HG03280 (cell line): ENCODE measurements around the gene MICAL2.
A peak's percentile ranks its signal among the peaks of the same experiment; 100 is the strongest.

Source experiments
- ATAC-seq: cut with Tn5 transposase; IDR thresholded peaks from one replicate; pipeline ENCODE4 v1.9.1; 2021; ENCODE audit warnings: mild to moderate bottlenecking, moderate library complexity; ENCODE audit not compliant: unreplicated experiment

Gene MICAL2

DNA sequence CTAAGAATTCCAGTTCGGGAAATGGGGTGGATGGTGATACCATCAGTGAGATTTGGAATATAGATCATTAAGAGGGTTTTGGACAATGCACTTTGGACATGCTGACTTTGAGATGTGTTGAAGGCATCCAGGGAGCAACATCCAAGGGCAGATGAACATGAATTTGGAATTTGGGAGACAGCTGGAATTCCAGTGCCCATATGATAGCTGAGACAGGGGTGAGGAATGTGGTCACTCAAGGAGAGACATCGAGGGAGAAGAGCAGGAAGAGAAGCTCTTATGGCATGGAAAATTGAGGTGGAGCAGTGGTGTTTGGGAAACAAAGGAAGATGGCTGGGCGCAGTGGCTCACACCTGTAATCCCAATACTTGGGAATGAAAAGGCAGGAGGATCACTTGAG lies 11.8 kb upstream of the MICAL2 start:
- ATAC-seq: no peak

- no peak for ATAC-seq
Measured at GRCh38 chr11:12099132-12099873, 11.1 kb upstream of the MICAL2 start.

DNA sequence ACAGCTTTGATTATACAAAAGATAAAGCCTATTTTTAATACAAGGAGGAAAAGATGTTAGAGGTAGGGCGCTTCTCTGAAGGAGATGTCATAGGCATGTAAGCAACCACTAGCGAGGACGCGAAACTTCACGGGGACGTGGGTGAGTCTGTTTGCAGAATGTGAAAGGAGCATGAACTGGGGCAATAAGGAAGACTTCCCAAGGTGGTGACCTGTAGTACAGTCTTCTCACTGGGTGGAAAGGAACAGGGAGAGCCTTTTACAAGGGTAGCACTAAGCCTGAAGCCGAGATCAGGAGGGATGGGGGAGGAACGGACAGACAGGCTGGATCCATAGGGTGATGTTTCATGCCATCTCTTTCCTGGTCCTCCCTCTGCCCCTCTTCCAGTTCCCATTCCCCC lies 10.0 kb upstream of the MICAL2 start:
- no peak for ATAC-seq

DNA sequence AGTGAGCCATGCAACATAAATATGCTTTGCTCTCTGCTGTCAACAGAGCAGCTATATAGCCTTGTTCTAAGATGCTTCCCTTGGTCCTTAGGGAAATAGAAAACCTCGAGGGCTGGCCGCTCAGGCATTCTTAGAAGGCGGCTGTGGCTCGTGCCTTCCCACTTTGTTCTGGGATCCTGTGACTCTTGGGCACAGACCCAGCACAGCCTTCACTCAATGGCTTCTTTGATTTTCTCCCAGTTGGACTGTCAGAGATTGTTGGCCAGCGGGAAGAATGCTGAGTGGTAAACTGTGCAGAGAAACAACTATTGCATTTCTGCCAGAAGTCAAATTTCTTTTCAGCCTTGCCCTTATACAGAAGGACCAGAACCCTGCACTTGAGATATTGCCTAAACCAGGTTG lies 9.5 kb upstream of the MICAL2 start:
- ATAC-seq: no peak

- no peak for ATAC-seq
Measured at GRCh38 chr11:12101318-12101717, 9.1 kb upstream of the MICAL2 start.

DNA sequence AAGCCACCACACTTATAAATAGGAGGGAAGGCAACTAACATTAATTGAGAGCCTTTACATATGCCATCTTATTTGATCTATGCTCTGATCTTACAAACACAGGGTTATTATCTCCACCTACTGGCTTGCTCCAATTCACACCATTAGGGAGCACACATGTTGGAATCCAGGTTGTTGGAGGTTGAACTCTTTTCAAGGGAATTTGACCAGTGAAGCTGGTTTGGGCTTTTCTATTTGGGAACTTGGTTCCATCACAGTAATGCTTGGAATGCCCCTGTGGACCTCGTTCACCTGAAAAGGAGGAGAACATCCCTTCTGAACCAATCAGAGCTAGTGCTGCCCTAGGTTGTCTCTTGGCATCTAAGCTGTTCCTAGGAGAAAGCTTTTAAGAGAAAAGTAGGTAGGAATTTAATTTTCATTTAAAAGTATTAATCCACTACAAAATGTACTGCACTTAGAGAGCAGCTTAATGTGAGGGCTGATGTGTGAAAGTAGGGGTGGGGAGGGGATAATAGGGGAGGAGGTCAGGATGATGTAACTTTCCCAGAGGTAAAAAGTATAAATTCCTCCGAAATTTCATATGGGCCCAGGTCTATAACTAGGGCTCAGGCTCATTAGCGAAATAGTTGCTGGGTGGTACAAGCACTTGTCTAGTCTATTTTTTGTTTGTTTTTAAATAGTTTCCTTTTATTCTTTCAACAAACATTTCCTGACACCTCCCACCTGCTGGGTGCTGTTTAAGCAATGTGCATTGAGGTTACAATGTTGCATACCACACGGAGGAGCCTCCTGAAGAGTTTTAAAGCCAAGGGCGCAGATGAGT lies 7.6 kb upstream of the MICAL2 start:
- ATAC-seq: no peak

DNA sequence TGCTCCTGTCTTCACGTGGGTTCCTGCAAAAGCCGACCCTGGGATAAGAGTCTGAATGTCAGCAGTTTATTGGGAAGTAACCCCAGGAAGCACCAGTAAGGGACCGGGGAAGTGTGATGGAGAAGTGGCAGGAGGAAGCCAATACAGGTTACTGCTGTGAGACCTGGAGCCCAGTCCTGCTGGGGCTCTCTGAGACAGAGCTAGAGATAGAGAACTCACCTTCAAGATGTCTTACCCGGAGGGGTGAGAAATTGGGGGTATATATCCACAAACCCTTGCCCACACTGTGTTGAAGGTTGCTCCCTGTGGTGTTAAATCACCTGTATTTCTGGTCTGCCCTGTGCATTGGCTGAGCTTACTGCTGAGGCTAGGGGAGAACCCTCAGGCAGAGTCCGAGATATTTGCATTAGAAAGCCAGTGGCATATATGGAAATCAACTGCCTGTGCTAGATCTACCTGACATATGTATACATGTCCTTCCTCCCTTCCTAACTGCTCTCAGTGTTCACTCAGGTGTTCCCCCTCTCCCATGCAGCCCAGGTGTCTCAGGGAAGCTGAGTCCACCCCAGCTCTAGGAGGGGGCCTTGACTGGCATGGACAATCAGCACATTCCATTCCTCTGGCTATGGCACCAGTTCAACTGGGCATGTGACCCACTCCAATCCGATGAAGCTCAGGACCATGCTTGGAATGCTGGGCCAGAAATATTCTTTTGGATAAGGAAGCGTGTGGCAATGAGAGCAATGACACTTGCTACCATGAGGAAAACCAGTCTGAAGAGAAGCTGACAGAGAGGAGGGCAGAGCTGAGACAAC lies 6.8 kb upstream of the MICAL2 start:
- ATAC-seq: no peak

- ATAC-seq: no peak
Measured at GRCh38 chr11:12105471-12105870, 4.9 kb upstream of the MICAL2 start.

DNA sequence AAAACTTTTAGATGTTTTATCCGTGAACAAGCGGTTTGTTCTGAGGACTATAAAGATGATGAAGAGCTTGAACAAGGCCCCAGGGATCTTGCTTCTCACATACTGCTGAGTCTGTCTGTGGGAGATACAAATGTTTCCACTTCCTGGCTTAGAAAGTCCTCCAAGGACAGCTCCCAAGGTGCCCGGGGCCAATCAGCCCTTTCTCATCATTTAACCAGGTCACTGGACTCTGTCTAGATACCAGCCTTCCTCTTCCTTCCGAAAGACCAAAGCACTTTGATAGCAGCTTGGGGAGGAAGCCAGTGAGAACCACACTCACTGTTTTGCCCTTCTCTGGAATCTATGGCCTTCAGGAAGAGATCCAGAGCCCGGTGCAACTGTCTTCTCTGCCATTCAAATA lies 4.3 kb upstream of the MICAL2 start:
- no peak for ATAC-seq

DNA sequence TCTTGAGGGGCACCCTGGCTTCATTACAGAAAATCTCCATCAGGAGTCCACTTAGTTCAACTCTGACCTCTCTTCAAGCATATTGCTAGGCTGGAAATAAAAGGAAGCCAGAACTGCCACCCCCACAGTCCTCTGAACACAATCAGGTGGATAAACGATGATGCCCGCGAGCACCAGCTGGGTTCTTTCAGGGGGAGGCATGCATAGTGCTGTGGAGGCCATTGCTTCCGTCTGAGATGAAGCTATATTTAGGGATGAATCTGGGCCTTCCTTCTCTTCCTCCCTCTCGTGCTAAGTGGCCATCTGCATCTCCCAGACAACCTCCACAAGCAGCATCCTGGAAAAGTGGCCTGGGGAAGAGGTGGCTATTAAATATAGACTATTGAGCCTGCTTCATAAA lies 3.9 kb upstream of the MICAL2 start:
- ATAC-seq: no peak

DNA sequence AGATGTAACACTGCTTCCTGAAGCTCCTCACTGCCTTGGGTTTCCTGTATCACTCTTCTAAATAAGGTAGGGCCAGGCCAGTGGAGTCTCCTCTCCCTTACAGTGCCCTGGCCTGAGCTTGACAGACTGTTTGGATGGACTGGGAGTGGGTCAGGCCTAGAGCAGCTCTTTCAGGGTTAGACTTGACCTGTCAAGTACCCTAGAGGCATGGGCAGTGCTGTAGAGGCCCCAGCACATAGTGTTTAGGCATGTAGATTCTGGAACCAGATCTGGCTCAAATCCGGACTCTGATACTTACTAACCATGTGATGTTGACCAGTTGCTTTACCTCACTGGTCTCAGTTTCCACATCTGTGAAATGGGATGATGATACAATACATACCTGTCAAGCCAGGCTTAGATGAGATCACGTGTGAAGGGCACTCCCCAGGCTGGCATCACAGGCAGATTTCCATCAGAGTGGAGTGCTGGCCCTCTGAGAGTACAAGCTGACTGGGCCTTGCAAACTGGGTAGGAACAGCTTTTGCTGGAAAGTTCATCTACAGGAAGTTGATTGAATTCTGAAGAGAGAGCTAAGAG lies 1.4 kb upstream of the MICAL2 start:
- ATAC-seq: no peak

DNA sequence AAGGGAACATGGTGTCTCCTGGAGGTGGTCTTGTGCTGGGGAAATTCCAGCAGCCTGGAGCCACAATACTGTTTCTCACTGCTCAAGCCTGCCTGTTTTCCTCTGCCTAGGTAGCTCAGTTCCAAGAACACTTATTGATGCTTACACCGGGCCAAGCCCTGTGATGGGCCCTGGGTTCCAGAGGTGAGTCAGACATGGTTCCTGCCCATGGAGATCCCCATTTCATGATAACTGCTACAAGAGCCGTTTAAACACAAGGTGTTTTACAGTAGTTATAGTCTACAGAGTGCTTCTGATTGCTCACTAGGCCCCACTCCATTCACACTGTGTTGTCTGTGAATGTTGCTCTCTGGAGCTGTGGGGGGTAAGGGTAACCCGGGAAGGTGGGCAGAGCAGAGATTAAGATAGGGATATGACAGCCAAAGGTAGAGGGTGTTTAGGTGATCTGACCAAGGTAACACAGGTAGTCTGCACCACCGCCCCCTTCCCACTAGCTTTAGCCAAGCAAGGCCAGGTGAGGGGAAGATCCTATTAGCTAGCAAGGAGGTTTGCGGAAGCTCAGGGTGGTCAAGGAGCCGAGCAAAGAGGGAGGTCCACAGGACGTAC lies 696 bp upstream of the MICAL2 start:
- ATAC-seq: no peak

DNA sequence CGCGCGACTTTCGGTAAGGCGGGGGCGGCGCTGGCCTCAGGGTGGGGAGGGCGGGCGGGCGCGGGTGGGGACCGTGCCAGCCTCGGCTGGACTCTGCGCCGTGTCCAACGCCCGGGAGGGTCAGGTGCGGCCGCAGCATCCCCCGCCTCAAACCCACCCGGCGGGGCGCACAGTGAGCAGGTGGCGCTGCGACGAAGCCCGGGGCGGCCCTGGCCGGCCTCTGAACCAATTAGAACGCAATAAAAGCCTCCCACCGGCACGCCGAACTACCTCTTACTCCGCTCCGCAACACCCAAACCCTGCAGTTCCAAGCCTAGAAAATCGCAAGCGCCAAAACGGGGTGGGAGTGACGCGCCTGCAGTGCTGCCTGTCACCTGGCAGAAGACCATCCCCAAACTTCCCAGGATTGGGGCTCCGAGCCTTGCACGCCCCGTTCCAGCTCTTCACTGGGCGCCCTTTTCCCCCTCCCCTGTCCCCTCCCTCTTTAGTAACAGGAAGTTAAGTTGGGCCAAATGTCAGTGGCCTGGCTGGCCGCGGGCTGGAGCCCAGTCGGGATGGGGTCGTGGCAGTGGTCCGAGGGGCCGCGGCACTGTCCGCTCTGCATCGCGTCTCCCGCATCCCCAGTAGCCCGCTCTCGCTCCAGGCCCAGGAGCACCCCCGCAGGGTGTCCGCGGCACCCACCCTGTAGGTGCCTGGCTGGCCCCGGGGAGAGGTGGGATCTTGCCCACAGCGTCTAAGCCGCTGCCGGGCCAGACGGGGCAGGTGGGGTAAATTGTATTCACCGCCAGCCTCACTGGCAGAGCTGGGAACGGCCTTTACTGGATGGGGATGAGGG lies 541 bp downstream of the MICAL2 start:
- ATAC-seq: peak; percentile 25

GRCh38 chr11:12111549-12112520 lies 1.4 kb downstream of the MICAL2 start:
- no peak for ATAC-seq

DNA sequence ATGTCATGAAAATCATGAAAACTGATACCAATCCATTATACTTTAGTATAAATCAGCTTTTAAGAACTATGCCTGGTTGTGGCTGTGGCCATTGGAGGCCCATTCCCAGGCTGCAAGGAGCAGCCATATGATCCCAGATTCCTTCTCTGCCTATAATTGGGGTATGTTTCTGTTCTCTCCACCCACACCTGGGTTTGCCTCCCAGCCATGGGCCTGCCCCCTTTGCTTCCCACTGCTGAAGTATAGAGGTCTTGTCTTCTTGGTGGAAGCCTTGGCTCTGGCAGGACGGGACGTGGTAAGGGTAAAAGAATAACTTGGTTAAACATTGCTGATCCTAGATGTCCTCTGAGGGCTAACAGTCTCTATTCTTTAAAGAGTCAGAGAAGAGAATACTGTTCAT lies 2.4 kb downstream of the MICAL2 start:
- no peak for ATAC-seq

- ATAC-seq: no peak
Measured at GRCh38 chr11:12113294-12113693, 2.9 kb downstream of the MICAL2 start.

DNA sequence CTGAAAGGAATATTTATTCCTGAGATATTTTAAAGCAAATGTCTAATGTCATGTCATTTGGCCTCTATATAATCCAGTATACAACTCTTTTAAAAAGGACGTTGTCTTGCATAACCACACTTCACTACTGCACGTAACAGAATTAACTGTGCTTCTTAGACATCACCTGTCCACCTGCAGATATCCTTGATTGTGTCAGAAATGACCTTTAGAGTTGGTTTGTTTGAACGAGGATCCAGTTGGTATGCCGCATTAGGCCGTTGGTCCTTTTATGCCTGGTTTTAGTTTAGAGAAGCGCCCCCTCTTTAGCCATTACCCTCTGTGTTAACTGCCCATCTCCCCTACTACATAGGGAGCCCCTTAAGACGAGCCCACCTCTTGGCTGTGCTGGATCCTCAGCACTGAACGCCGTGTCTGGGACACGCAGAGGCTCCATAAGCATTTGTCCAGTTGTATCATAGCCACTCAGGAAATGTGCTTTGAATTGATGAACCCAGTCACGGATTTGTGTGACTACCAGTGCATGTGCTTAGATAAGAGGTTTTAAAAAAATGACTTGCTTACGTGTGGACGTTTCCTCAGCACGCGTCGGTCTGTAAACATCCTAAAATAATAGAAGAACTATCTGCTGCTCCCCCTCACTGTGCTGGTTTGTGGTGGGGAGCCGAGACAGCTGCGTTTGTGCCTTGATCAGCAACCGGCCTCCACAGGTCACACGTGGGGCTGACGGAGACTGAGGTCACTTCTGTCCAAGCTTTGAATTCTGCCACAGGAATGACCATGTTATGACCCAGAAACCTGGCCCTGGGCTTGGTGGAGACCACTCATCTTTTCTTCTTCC lies 4.0 kb downstream of the MICAL2 start:
- ATAC-seq: no peak
